ENCODE measurements around the gene SPATA16.

The SPATA16 gene

DNA sequence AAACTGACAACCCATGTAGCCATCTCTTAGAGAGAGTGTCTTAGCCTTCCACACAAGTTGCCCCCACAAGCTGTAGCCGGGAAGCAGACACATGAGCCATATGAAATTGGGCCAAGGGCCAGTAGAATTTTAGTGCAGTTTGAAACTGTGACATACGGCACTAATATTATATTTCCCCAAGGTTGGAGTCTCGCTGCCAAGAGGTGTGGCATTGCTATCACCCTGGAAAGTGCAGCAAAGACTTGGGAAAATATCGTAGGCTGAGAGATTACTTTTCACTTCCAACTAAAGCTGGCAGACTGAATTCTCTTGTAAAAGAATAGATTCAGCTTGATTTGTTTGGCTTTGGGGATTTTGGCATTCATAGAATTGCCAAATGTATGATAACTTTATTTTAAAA is 301.4 kb downstream of the SPATA16 start:
- no peak overlapping the region for H3K9ac ChIP-seq (ENCODE audit: low read length)
- H3K4me1 ChIP-seq (ENCODE audit: control insufficient read depth, insufficient read depth, low read length) = peaks cover 4% of the 10 kb centered on the region; the same call in 1 of the 2 replicates

More for the DNA sequence above, 301.4 kb downstream of the SPATA16 start:
- Histone ChIP-seq H3K9me3 (ENCODE audit: control insufficient read depth, insufficient read depth, low read depth, low read length) (no peaks in the 10 kb centered on the region), H3K36me3 (ENCODE audit: control insufficient read depth, insufficient read depth, low read length) (no peaks in the 10 kb centered on the region), H3K4me3 (ENCODE audit: low read depth, low read length) (no peak overlapping the region), H3K27ac (ENCODE audit: low read depth, low read length) (no peak overlapping the region), H3K27me3 (ENCODE audit: control insufficient read depth, insufficient read depth, low read length) (no peaks in the 10 kb centered on the region)

Data from HUES6 (cell line).